HTR-8/SVneo (cell line): ENCODE measurements around the gene CHRD.
A peak's percentile ranks its signal among the peaks of the same experiment; 100 is the strongest.

Source experiments
- DNase-seq: peaks from one replicate; pipeline ENCODE4 v3.0.0; 2011; ENCODE audit warnings: low spot score, mixed read lengths; ENCODE audit not compliant: insufficient read length
- FAIRE-seq: peaks from 2 replicates; lab custom pipeline; 2011; peaks lifted over from hg19 to GRCh38; lab: Jason Lieb, UNC

Gene CHRD

DNA sequence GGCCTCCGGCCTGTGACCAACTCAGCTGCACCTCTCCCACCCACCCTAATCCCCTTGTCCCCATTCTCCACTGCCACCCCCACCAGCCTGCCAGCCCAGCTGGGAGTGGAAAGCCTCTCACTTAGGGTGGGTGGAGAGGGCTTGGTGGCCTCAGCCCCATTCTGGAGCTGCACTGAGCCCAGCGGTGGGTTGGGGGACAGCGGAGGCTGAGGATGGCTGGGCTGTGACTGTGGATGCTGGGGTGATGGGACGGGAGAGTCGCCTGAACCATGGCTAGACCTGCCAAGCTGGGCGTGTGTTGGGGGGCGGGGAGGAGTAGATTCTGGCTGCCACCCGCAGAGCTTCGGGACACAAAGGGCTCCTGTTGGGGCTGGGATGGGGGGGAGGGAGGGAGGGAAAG is 20.2 kb upstream of the CHRD start:
- FAIRE-seq: no peak
- DNase-seq: no peak

DNA sequence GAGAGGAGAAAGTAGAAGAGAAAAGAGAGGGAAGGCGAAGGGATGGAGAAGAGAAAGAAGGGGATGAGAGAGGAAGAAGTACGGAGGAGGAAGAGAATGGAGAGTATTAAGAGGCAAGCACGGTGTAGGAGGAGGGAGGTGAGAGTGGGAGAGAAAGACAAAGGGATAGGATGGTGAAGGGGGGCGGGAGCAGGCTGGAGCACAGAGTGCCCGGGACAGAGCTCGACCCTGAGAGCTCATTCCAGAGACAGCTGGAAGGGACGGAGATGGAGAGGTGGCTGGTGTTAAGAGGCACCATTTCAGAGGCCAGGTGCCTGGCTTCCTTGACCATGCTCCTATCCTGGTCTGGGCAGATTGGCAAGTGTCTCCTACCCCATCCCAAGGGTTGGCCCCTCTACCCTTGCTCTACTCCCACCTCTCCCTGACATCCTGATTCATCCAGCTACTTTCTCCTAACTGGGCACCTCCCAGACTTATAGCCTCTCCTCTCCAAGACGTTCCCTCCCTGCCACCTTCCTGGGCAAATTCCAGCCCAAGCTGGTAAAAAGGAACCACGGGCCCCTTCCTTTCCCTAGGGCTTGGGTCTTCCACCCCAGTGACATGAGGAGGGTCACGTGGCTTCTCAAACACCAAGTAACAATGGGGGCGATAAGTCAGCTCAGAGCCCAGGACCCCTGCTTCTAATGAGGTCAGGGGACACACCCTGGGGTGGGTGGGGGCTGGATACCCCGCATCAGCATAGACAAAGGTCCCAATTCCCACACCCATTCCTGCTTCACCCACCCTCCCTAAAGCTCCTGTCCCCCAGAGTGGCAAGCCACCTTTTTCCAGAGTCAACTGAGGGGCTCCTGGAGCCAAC is 19.6 kb upstream of the CHRD start:
- DNase-seq: no peak
- FAIRE-seq: no peak

DNA sequence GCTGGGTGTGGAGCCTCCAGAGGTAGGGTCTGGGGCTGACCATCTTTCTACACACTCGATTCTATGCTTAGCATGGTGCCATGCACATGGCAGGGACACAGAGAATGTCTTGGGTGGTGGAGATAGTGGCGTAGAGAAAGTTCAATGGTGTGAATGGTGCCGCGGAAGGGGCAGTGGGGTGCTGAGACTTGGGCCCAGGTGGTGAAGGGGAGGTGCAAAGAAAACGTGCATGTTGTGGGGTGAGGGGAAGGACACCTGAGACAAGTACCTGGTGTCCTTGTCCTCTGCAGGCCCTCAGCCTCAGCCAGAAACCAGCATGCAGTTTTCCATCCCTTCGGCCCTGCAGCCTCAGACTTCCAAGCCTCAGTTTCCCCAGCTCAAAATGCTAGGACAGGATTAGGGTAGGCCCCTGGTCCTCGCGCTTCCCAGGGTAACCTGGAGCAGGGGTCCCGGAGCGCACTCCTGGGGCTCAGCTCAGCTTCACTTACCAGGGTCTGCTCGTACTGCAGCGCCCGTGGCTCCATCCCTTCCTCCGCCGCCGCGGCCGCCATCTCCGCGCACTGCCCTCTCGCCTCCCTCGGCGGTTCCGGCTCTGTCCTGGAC is 18.8 kb upstream of the CHRD start:
- FAIRE-seq (peak; percentile 55), DNase-seq (no peak)

DNA sequence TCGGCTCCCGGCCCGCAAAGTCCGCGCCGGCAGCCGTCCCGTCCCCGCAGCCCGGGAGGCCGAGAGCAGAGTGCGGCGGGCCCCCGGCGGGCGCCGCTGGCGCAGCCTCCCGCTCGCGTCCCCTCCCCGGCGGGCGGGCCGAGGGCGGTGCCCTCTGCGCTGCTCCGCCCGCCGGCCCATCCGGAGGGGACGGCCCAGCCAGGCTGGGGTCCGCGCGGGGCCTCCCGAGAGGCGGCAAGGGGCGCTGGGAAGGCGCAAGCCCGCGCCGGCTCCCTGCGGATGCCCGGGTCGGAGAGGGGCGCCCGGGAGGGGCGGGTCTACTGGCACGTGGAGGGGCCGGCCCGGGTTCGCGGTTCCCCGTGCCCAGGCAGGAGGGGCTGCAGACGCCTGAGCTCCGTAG is 18.3 kb upstream of the CHRD start, which contains the start of the genes CLCN2 and POLR2H:
Gene CLCN2, minus strand, starts transcription at position 74 of the 400 bp plus-strand sequence. CDS start 126 bp downstream, outside the sequence.
Gene POLR2H, plus strand, starts transcription at position 179 of the 400 bp plus-strand sequence. CDS start 1,783 bp downstream, outside the sequence.
- FAIRE-seq (peak; percentile 72), DNase-seq (peak; percentile 59)

DNA sequence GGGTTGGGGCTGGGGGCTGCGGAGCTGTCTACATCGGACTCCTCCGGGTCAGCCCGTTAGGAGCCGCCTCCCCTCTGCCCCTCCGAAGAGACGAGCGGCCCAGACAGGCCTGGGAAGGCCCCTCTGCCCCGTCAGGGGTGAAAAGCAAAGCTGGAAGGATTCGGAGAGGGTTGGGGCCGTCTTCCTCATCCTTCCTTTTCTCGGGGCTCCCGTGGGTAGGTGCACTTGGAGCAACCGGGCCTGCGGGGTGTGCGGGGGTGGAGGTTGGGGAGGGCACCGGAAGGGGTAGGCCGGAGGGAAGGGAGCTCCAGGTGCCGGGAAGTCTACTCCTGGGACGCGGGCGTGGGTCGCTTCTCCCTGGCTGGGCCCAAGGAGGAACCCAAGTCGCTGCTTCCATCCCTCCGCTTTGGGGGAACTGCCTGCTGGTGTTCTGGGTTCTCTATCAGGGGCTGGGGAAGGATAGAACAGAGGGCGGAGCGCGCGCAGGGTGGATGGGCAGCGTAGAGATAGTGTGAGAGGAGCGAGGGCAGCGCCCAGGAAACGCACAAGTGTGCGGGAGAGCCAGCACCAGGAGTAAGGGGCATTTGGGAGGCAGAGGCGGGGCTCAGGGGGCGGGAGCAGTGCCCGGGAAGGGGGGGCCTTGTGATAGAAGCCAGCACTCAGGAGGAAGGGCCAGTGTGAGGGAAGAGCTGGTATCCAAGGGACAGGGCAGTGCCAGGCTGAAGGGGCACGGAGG is 17.8 kb upstream of the CHRD start:
- FAIRE-seq: no peak
- DNase-seq: peak; percentile 67

DNA sequence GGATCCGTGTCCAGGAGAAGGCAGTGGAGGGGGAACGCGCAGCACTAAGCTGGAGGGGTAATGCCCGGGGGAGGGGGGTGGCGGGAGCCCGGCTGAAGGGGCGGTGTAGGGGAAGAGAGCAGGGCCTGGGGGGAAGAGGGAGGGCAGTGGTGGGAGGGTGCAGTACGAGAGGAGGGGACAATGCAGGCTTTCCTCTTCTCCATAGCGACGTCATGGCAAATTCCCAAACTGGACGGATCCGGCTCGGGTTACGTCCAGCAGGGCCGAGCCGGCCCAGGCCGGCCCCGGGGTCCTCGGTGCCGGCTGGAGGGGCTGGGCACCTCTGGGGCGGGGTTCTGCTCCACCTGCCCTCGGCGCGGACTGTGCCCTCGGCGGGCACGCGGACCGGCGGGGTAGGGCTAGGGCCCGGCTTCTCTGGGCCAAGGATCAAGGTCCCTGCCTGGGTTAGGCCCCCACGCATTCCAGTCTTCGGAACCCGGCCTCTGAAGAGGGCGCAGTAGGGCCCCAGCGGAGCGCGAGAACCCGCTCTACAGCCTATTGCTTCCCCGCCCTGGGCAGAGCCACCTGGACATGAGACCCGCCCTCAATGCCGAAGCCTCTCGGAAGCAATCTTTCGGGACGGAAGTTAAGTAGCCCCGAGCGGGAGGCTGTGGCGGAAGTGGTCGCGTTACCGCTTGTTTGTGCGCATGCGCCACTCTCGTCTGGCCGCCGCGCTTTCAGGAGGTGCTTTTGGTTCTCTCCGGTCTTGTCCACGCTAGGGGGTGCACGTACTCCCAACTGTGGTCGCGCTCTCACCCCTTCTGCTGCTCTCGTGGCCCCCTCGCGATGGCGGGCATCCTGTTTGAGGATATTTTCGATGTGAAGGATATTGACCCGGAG is 16.9 kb upstream of the CHRD start:
- FAIRE-seq (peak; percentile 98), DNase-seq (peak; percentile 97)

DNA sequence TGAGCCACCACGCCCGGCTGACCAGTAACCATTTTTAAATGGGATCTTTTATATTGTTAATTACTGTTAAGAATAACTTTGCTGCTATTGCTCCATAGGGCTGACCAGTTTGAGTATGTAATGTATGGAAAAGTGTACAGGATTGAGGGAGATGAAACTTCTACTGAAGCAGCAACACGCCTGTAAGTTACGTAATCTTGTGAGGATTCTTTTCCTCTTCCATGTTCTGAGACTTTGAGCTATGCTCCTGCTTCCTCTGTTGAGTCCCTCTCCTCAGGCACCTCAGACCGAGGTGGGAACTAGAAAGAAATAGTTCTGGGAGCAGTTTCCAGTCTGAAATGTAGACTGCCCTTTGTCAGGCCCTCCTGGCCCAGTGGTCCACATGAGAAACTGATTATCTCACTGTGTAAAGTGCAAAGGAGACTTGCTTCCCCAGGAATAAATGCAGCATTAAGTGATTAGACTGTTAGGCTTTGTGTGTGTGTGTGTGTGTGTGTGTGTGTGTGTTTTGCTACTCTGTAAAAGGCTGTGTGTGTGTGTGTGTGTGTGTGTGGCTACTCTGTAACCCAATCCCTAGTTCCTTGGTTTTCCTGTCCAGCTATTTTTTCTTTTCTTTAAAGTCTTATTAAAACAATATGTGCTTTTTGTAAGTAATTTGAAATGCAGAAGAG is 13.1 kb upstream of the CHRD start:
- no peak for DNase-seq
- FAIRE-seq: no peak

DNA sequence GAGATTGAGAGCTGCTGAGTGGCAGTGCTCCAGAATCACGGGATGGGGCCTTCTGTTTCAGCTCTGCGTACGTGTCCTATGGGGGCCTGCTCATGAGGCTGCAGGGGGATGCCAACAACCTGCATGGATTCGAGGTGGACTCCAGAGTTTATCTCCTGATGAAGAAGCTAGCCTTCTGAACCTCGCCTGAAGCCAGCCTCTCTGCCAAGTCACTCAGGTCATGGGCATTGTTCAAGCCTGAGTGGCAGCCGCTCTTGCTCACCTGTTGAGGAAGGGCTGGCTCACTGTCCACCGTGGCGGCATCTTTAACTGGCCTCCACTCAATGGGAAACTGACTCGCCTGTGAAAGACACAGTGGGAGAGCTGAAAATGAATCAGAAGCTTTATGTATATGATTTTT is 11.7 kb upstream of the CHRD start:
- no peak for FAIRE-seq
- DNase-seq: no peak

DNA sequence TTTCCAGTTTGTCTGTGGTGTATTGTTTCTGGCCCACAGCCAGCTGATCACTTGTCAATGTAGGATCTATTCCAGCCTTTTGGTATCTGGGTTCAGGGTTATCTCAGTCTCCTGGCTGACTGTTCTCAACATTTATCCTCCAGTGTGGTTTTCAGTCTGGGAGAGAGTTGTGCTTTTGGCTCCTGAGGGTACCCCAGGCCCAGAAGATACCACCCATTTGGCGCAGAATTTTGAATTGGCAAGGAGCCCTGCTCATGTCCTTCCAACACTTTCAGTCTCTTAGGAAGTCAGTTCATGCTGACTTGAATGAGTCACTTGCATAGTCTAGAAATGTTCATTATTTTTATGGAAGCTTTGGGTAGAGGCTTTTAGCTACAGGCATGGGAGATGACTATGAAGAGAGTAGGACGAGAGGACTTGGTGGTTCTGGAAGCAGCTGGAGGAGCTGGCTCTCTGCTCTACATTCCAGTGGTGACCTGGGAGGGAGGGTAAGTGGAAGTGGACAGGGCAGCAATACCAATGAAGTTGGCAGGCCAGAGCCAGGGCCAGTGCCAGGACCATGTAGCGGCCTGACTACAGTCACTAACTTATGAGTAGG is 11.2 kb upstream of the CHRD start:
- no peak for DNase-seq
- FAIRE-seq: no peak

DNA sequence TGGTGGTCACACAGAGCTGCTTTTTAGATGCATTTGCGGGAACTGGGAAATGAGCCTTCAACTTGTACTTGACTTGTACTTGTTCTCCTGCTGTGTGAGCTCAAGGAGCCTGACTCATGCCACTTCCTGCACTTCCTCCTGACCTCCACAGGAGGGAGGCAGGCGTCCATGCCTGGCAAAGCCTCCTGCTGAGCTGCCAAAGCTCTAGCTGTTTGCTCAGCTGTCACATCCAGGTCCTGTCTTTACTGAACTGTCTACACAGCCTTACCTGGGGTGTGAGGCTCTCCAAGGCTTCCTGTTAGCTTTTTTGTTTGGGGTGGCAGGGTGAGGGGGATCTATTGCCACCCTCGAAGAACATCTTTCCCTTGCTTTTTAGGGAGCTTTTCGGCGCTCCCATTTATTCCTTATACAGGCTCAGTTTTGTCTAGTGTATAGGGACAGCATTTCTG is 8.3 kb upstream of the CHRD start:
- peak; percentile 54 for FAIRE-seq
- peak; percentile 90 for DNase-seq

DNA sequence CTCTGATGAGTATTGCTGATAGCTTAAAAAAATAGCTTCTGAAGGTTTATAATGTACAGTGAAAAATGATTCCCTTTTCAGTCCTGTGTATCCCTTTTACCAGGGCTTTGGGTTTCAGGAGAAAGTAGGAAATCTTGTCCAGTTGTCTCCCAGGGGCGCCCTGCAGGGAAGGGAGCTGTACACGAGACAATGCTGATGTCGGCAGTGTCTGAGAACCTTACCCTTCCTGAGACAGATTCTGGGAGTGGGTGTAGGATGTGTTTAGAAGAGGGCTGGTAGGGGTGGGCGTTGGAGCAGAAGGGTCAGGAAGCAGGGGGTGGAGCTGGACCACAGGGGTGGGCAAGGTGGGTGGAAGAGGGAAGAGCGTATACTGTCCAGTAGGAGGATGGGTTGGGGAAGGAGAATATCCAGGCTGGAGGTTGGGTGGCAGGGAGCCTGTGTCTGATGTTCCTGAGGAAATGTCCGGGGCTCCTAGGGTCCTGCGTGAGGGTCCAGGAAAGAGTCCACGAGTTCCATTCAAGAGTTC is 7.5 kb upstream of the CHRD start:
- no peak for FAIRE-seq

DNA sequence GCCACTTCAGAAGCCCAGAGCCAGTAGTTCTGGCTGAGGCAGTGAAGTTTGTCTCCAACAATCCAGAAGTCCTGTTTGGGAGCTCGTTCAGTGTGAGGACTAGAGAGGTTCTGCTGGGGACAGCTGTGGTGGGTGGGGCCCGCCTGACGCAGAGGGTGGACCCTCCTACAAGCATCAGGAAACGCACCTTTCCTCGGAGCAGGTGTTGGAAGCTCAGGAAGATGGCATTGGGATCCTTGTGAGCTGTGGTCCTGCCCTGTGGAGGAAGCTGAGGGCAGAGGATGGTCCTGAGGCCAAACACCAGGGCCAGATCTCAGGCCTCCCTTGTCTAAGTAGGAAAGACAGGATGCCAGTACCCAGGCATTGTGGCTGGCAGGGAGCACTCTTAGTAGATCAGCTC is 6.9 kb upstream of the CHRD start:
- no peak for DNase-seq
- FAIRE-seq: no peak

More for the DNA sequence above, 7.5 kb upstream of the CHRD start:
- no peak for DNase-seq

DNA sequence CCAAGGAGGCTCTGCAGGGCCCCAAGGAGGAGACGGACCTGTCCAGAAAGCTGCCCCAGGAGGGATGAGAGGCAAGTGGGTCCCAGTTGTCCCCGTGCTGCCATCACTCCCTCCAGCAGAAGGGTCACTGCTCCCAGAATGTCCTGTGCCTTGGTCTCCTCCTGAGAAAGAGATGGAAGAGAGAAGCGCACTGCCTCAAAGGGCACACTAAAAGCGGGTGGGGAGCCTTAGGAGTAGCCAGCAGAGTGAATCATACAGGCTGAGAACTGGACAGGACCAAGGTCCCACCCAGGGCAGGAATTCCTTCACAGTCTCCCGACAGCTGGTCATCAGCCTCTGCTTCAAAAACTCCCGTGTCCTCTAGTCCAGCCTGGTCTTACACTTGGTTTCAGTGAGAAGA is 6.4 kb upstream of the CHRD start:
- no peak for DNase-seq

DNA sequence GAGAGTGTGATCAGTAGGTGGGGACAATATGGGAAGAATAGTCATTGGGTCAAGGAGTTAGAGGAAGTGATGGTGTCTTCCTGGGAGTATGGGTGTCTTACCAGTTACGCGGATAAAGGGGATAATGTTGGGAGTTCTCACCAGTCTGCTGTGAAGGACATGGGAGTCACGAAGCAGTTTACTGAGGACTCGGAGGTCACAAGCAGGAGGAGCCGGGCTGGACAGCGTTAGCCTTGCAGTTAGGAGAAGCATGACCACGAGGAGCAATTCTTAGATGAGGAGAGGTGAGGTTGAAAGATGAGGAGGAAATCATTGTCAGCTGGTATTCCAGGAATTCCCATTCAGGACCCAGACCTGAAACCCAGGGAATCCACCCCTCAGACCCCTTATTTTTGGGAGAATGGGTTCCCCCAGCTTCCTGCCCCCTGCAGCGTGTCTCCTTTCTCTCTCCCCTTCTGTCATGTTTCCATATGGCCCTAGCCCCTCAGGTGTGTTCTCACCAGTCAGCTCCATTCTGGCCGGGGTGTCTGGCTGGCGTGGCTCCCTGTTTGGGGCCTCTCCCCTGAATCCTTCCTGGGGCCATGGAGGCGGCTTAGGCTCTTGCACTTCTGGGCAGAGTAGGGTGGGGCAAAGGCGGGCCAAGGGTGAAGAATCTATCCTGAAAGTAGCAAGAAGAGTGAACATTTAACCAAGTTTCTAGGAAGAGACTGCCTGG is 4.0 kb upstream of the CHRD start:
- no peak for FAIRE-seq

More for the DNA sequence above, 6.4 kb upstream of the CHRD start:
- no peak for FAIRE-seq

DNA sequence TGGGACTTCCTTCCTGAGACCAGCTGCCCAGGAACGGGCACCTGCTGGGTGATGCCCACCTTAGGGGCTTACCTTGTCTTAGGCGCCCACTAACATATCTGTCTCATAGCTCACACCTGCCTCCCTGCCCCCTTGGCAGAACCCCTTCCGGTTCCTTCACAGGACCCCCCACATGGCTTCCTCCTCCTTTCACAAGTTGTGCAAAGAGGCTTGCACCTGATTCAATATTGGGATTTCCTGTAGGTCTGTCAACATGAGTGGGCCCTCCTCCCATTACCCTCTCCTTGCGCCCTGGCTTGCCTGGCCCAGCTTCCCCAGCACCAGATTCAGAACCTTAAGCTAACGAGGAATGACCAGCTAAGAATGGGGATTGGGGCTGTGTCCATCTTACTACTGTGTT is 2.5 kb upstream of the CHRD start:
- FAIRE-seq (no peak), DNase-seq (no peak)

More for the DNA sequence above, 4.0 kb upstream of the CHRD start:
- no peak for DNase-seq

DNA sequence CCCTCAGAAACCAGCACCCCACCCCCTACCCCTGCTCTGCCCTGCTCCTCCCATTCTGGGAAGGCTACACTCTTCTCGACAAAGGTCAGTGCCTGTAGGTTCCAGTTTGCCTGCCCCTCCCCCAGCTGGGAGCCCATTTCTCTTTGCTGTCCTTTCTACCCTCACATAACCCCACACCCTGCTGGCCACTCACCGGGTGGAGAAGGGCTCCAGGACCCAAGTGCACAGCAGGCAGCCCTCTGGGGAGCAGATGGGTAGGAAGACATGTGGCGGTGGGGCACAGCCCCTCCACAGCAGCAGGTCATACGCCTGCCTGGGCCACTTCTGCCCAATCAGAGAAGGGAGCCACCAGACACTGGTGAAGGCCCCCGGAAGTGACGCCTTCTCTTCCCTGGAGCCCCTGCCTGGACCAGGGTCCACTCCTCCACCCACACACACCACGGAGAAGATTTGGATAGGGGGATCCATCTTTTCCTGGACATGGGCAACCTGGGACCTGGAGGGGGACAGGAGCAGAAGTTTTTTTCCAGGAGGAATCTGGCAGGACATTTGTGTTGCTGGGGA is 1.9 kb upstream of the CHRD start, which contains the start of gene THPO:
Gene THPO, minus strand, starts transcription at position 326 of the 564 bp plus-strand sequence. CDS start 1,948 bp downstream, outside the sequence.
- FAIRE-seq (no peak), DNase-seq (no peak)

DNA sequence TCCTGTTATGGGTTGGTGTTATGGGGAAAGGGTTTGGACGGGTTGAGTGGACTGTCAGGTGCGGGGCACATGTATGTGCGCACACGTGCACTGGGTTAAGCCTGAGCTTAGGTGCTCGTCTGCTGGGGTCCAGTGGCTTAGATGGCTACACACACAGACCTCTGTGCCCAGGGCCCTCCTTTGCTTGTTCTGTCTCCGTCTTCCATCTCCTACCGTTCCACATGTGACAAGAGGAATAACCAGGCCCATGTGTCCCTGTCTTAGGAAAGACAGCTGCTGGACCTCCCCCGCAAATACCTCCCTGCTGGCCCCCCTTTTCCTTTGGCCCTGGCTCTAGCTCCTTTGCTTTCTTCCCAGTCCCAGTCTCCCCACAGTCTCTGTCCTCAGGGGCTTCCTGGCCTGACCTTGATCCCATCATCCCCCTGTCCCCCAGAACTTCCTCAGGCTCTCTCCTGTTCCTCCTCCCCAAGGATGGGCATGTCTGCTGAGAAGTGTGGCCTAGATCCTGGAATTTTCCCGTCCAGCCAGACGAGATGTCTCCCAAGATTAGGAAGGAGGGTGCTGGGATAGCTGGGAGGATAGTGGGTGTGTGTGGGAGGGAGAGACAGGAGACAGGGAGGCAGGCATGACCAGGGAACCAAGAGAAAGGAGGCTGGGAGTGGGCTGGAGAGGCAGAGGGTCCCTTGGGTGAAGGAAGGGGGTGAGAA is 1.1 kb upstream of the CHRD start:
- FAIRE-seq: no peak
- DNase-seq: no peak
